Glutamatergic neuron (in vitro differentiated cells): ENCODE data around the gene GJB4. TPM values are rescaled to one million over a fixed set of nuclear protein-coding genes. Genes with fewer than 3 reads are reported as not detected.

Experiments used
- DNase-seq: peaks from one replicate; pipeline ENCODE4 v3.0.0; 2022
- H3K27ac Mint-ChIP-seq: one replicate; pipeline ENCODE4 v1.8.0; 2020; ENCODE audit warnings: mild to moderate bottlenecking, mixed read lengths, inconsistent platforms; ENCODE audit not compliant: unreplicated experiment
- H3K27me3 Mint-ChIP-seq: one replicate; pipeline ENCODE4 v1.8.0; 2020; ENCODE audit warnings: mild to moderate bottlenecking, moderate library complexity, mixed read lengths, inconsistent platforms; ENCODE audit not compliant: unreplicated experiment
- H3K36me3 Mint-ChIP-seq: one replicate; pipeline ENCODE4 v1.8.0; 2020; ENCODE audit warnings: mild to moderate bottlenecking, mixed read lengths, inconsistent platforms; ENCODE audit not compliant: unreplicated experiment
- H3K4me1 Mint-ChIP-seq: one replicate; pipeline ENCODE4 v1.8.0; 2020; ENCODE audit warnings: mild to moderate bottlenecking, low read depth, mixed read lengths, inconsistent platforms; ENCODE audit not compliant: unreplicated experiment
- H3K4me3 Mint-ChIP-seq: one replicate; pipeline ENCODE4 v1.8.0; 2020; ENCODE audit warnings: mild to moderate bottlenecking, mixed read lengths, inconsistent platforms; ENCODE audit not compliant: unreplicated experiment
- H3K9me3 Mint-ChIP-seq: one replicate; pipeline ENCODE4 v1.8.0; 2020; ENCODE audit warnings: mild to moderate bottlenecking, moderate library complexity, mixed read lengths, inconsistent platforms; ENCODE audit not compliant: unreplicated experiment
- CTCF ChIP-seq: fragments of 200-600 bp; sonication (generic); IDR thresholded peaks from one replicate; pipeline ENCODE4 v1.5.0; 2021; ENCODE audit not compliant: partially characterized antibody, unreplicated experiment
- total RNA-seq: library from RNA; stranded (reverse); fragmentation: NEBNext Ultra II Directional; extraction: Animal tissue kit (Norgen Biotek cat#: 25700); gene quantifications from one replicate; pipeline ENCODE4 v1.2.1, GENCODE V29; 2021; ENCODE audit not compliant: unreplicated experiment

The GJB4 gene
- total RNA-seq, 1 donor from 2014 or later: not detected

- no peak overlapping the region for H3K4me3 Mint-ChIP-seq
- H3K27ac Mint-ChIP-seq: no peak overlapping the region
- no peaks in the 10 kb centered on the region for H3K36me3 Mint-ChIP-seq
- no peak for TF ChIP-seq CTCF
- no peaks in the 10 kb centered on the region for H3K9me3 Mint-ChIP-seq
- H3K4me1 Mint-ChIP-seq: no peaks in the 10 kb centered on the region
- DNase-seq: no peak
- H3K27me3 Mint-ChIP-seq: peaks cover 13% of the 10 kb centered on the region
Measured at GRCh38 chr1:34777519-34778321, 18.2 kb downstream of the GJB4 start.

- no peak for DNase-seq
- no peak overlapping the region for H3K27ac Mint-ChIP-seq
- H3K4me3 Mint-ChIP-seq: no peak overlapping the region
- H3K9me3 Mint-ChIP-seq: no peaks in the 10 kb centered on the region
- H3K4me1 Mint-ChIP-seq: no peaks in the 10 kb centered on the region
- TF ChIP-seq CTCF: no peak
- peaks cover 14% of the 10 kb centered on the region for H3K27me3 Mint-ChIP-seq
- H3K36me3 Mint-ChIP-seq: no peaks in the 10 kb centered on the region
Measured at GRCh38 chr1:34778381-34778780, 18.8 kb downstream of the GJB4 start.

GRCh38 chr1:34779005-34779404 lies 19.5 kb downstream of the GJB4 start:
- H3K4me3 Mint-ChIP-seq: no peak overlapping the region
- H3K9me3 Mint-ChIP-seq: no peaks in the 10 kb centered on the region
- H3K36me3 Mint-ChIP-seq: no peaks in the 10 kb centered on the region
- H3K27me3 Mint-ChIP-seq: peaks cover 16% of the 10 kb centered on the region
- H3K27ac Mint-ChIP-seq: no peak overlapping the region
- DNase-seq: no peak
- no peaks in the 10 kb centered on the region for H3K4me1 Mint-ChIP-seq
- no peak for TF ChIP-seq CTCF

GRCh38 chr1:34779526-34779925 lies 20.0 kb downstream of the GJB4 start:
- H3K27me3 Mint-ChIP-seq: peaks cover 16% of the 10 kb centered on the region
- no peak overlapping the region for H3K4me3 Mint-ChIP-seq
- no peak for TF ChIP-seq CTCF
- H3K27ac Mint-ChIP-seq: no peak overlapping the region
- no peaks in the 10 kb centered on the region for H3K4me1 Mint-ChIP-seq
- no peaks in the 10 kb centered on the region for H3K9me3 Mint-ChIP-seq
- DNase-seq: no peak
- no peaks in the 10 kb centered on the region for H3K36me3 Mint-ChIP-seq

GRCh38 chr1:34779962-34780361 lies 20.4 kb downstream of the GJB4 start:
- TF ChIP-seq CTCF: no peak
- H3K9me3 Mint-ChIP-seq: no peaks in the 10 kb centered on the region
- H3K36me3 Mint-ChIP-seq: no peaks in the 10 kb centered on the region
- H3K27ac Mint-ChIP-seq: no peak overlapping the region
- DNase-seq: no peak
- no peaks in the 10 kb centered on the region for H3K4me1 Mint-ChIP-seq
- H3K27me3 Mint-ChIP-seq: peaks cover 16% of the 10 kb centered on the region
- H3K4me3 Mint-ChIP-seq: no peak overlapping the region
